Measurements from ENCODE around the gene ATP8A2.

- no peak for TF ChIP-seq CTCF (IDR thresholded peaks at IDR 0.05)
- TF ChIP-seq POLR2A (IDR thresholded peaks at IDR 0.05): no peak
- TF ChIP-seq POLR2AphosphoS5 (IDR thresholded peaks at IDR 0.05): no peak
- no peak for TF ChIP-seq EP300 (IDR thresholded peaks at IDR 0.05; ENCODE audit: low read depth)
These were observed 616.2 kb downstream of the ATP8A2 start for GRCh38 chr13:25987987-25988386.

All from transverse colon (tissue), 4 donors.